Ovary (tissue), 9 donors: ENCODE data around the gene KEAP1. TPM values are rescaled to one million over a fixed set of nuclear protein-coding genes. Genes with fewer than 3 reads are reported as not detected.

Source experiments
- DNase-seq, 5 donors: peaks; one replicate each; pipeline ENCODE4 v3.0.0-alpha.2; 2019 to 2020
- H3K27ac ChIP-seq, 2 donors: fragments of 200-600 bp; one replicate each; pipeline versions ENCODE4 v1.5.1 to v1.8.0; 2019 to 2022
- H3K27me3 ChIP-seq: fragments of 200-600 bp; one replicate; pipeline ENCODE4 v1.8.0; 2022
- H3K36me3 ChIP-seq: fragments of 200-600 bp; sonication (generic); one replicate; pipeline ENCODE4 v1.5.1; 2019
- H3K4me1 ChIP-seq: one replicate; pipeline ENCODE4 v1.8.1; 2013; ENCODE audit warnings: mild to moderate bottlenecking, moderate library complexity; ENCODE audit not compliant: insufficient read depth
- H3K4me3 ChIP-seq: fragments of 200-600 bp; sonication (generic); one replicate; pipeline ENCODE4 v1.5.1; 2017
- H3K9me3 ChIP-seq, 2 donors: fragments of 200-600 bp in 1 of 2; sonication (generic) in 1 of 2; one replicate each; pipeline versions ENCODE4 v1.5.1 to v1.8.1; 2013 to 2019; ENCODE audit warnings: mild to moderate bottlenecking in 1 of 2, moderate library complexity in 1 of 2
- CTCF ChIP-seq, 3 donors: fragments of 450-650 bp in 2 of 3; fragments of 200-600 bp in 1 of 3; IDR thresholded peaks; one replicate each; pipeline versions ENCODE4 v1.5.1 to v1.8.0; 2016 to 2022; ENCODE audit warnings: antibody characterized with exemption in 3 of 3, mild to moderate bottlenecking in 1 of 3
- EP300 ChIP-seq: sonication (generic); formaldehyde crosslinking; IDR thresholded peaks from one replicate; pipeline ENCODE4 v1.6.1; 2017; ENCODE audit warnings: antibody characterized with exemption
- POLR2A ChIP-seq: fragments of 450-650 bp; IDR thresholded peaks from one replicate; pipeline ENCODE4 v1.6.1; 2017; ENCODE audit warnings: antibody characterized with exemption, mild to moderate bottlenecking, moderate library complexity
- WGBS, 3 donors: extraction: QIAGEN DNeasy Blood & Tissue Kit in 1 of 3; methylation state at CpG; one replicate each; pipeline versions ENCODE4 v1.1.5 to v1.1.7; 2013 to 2017; 5-methylcytosine and 5-hydroxymethylcytosine counted together
- intact Hi-C, 4 donors: fragments of 100-400 bp; cut with DNase I; formaldehyde crosslinking; loops; one replicate each; pipeline versions ENCODE4 v1.11.0 to v1.15.1; 2022 to 2023
- polyA plus RNA-seq, 2 donors: library from polyadenylated mRNA; stranded (reverse); fragments of 200-250 nt in 1 of 2; fragments of 350-450 nt in 1 of 2; fragmentation: Illumina TruSeq in 1 of 2; extraction: RNeasy Lipid Tissue Mini Kit (QIAGEN cat#74804) in 1 of 2; gene quantifications; one replicate each; pipeline ENCODE4 v1.2.3, GENCODE V29; 2013 to 2014
- total RNA-seq, 7 donors: library from RNA; depleted of rRNA in 2 of 7; stranded (reverse); fragments of >200 nt in 2 of 7; fragmentation: NEBNext Ultra II Directional in 3 of 7; extraction: Animal tissue kit (Norgen Biotek cat#: 25700) in 3 of 7; gene quantifications; one replicate each; pipeline versions ENCODE4 v1.1.0 to v1.2.4, GENCODE V29; 2016 to 2023
- donor health status: DM: no; HTN: no; CAD: no; lungs with moderate emphysema.
- donor health status: DM: no; HTN: no; CAD: no.
- donor health status: Bipolar disorder and iron deficiency.
- donor health status: DM: yes; HTN: yes; CAD: no.
- donor health status: DM: no; HTN: no; CAD: no.
- donor health status: DM: yes; HTN: yes; CAD: no.

The KEAP1 gene
- total and polyA plus RNA-seq, 9 donors, result 29.6 to 61.7 (median 42.2) TPM

- DNase-seq, result no peak
- TF ChIP-seq EP300 (no peak), CTCF (IDR thresholded peaks at IDR 0.05) (no peak), POLR2A (no peak)
Measured at GRCh38 chr19:10452726-10453618, 50.2 kb downstream of the KEAP1 start.

DNA sequence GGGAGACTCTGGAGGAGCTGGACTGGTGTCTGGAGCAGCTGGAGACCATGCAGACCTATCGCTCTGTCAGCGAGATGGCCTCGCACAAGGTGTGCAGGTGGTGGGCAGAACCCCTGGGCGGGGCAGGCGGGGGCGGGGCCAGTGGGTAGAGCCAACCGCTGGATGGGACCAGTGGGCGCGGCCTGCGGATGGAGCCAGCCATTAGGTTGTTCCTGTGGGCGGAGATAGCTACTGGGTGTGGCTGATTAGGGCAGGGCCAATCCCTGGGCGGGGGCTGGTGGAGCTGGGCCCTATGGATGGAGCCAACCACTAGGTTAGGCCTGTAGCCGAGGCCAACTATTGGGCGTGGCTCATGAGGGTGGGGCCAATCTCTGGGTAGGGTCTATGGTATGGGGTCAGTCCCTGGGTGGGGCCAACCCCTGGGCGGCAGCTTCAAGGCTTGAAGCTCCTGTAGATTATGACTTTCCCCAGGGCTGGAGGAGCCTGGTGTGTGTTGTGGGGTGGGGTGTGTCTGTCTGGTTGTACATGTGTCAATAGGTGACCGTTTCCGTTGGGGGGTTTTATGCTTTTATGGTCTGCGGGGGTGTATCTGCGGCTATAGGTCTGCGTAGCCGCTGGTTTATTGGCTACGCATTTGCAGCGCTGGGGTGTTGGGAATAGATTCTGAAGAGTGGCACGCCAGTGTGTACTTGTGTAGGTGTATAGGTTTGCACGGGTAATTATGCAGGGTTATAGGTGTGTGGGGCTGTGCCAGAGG lies 52.1 kb downstream of the KEAP1 start:
- intact Hi-C loops, result no loop called here

More at GRCh38 chr19:10452726-10453618, 50.2 kb downstream of the KEAP1 start:
- WGBS, 3 donors, result 32 to 35% (median 34%) methylated on average over 22 to 25 of the region's 25 CpGs
- H3K4me3 ChIP-seq, result no peak overlapping the region
- H3K27ac ChIP-seq, result no peak overlapping the region
- no peaks in the 10 kb centered on the region for H3K36me3 ChIP-seq
- H3K9me3 ChIP-seq, result no peaks in the 10 kb centered on the region
- no peaks in the 10 kb centered on the region for H3K4me1 ChIP-seq
- intact Hi-C loops, result no loop called here
- no peaks in the 10 kb centered on the region for H3K27me3 ChIP-seq

GRCh38 chr19:10450191-10450852 lies 52.8 kb downstream of the KEAP1 start:
- H3K36me3 ChIP-seq, result no peaks in the 10 kb centered on the region

More for the DNA sequence above, 52.1 kb downstream of the KEAP1 start:
- Histone ChIP-seq H3K27ac (no peak overlapping the region), H3K36me3 (no peaks in the 10 kb centered on the region), H3K4me1 (no peaks in the 10 kb centered on the region), H3K4me3 (no peak overlapping the region), H3K9me3 (no peaks in the 10 kb centered on the region), H3K27me3 (no peaks in the 10 kb centered on the region)
- TF ChIP-seq EP300 (no peak), POLR2A (no peak), CTCF (IDR thresholded peaks at IDR 0.05) (no peak)
- WGBS, 3 donors, result 57 to 77% (median 65%) methylated on average over 19 to 25 of the region's 25 CpGs
- no peak for DNase-seq

More at GRCh38 chr19:10450191-10450852, 52.8 kb downstream of the KEAP1 start:
- Histone ChIP-seq H3K27me3 (no peaks in the 10 kb centered on the region), H3K4me3 (no peak overlapping the region), H3K4me1 (no peaks in the 10 kb centered on the region), H3K9me3 (no peaks in the 10 kb centered on the region), H3K27ac (no peak overlapping the region)
- WGBS, 3 donors, result 78 to 79% (median 79%) methylated on average over 14 of the region's 14 CpGs
- no peak for TF ChIP-seq EP300
- no peak for TF ChIP-seq CTCF (IDR thresholded peaks at IDR 0.05)
- TF ChIP-seq POLR2A, result no peak
- DNase-seq, result no peak
- intact Hi-C loops, result no loop called here
